ENCODE measurements around the gene TNRC6C. TPM values are rescaled to one million over a fixed set of nuclear protein-coding genes. Genes with fewer than 3 reads are reported as not detected.

The TNRC6C gene
- total and polyA plus RNA-seq, 4 donors, result 2.2 to 25.9 (median 13.8) TPM

- peaks cover 0 to 71% (median 1%) of the 10 kb centered on the region in 4 donors for H3K36me3 ChIP-seq (ENCODE audit: control insufficient read depth in 4 of 4, insufficient read depth in 4 of 4, low read length in 4 of 4)
- WGBS, 2 donors, result 80 to 86% methylated on average over 20 to 23 of the region's 23 CpGs
- no peak for DNase-seq
Measured at GRCh38 chr17:78122216-78122930, 163.9 kb downstream of the TNRC6C start.

GRCh38 chr17:78122931-78123249, 164.4 kb downstream of the TNRC6C start:
- Histone ChIP-seq H3K4me3 (no peak overlapping the region), H3K27me3 (ENCODE audit: control insufficient read depth in 3 of 3, insufficient read depth in 3 of 3, low read length in 2 of 3) (no peaks in the 10 kb centered on the region), H3K36me3 (ENCODE audit: control insufficient read depth in 4 of 4, insufficient read depth in 4 of 4, low read length in 4 of 4) (peaks cover 0 to 67% (median 1%) of the 10 kb centered on the region in 4 donors), H3K9ac (ENCODE audit: insufficient read depth in 1 of 2, low read length in 2 of 2) (no peak overlapping the region), H3K4me1 (ENCODE audit: control insufficient read depth in 5 of 5, insufficient read depth in 5 of 5, low read length in 5 of 5) (peaks cover 3 to 30% (median 15%) of the 10 kb centered on the region in 5 donors), H3K27ac (ENCODE audit: low read depth in 1 of 2, low read length in 1 of 2) (no peak overlapping the region), H3K9me3 (ENCODE audit: control insufficient read depth in 4 of 4, insufficient read depth in 3 of 4, low read length in 3 of 4) (no peaks in the 10 kb centered on the region)
- no peak for TF ChIP-seq CTCF (IDR thresholded peaks at IDR 0.05; ENCODE audit: control extremely low read depth, extremely low read depth)
- 91 to 94% methylated on average over 4 of the region's 4 CpGs for WGBS, 2 donors
- no peak for DNase-seq
- no peak for ATAC-seq (ENCODE audit: insufficient read depth, low FRiP score)

More at GRCh38 chr17:78122216-78122930, 163.9 kb downstream of the TNRC6C start:
- Histone ChIP-seq H3K27ac (ENCODE audit: low read depth in 1 of 2, low read length in 1 of 2) (no peak overlapping the region), H3K4me1 (ENCODE audit: control insufficient read depth in 5 of 5, insufficient read depth in 5 of 5, low read length in 5 of 5) (peaks cover 3 to 28% (median 16%) of the 10 kb centered on the region in 5 donors), H3K4me3 (no peak overlapping the region), H3K9me3 (ENCODE audit: control insufficient read depth in 4 of 4, insufficient read depth in 3 of 4, low read length in 3 of 4) (no peaks in the 10 kb centered on the region), H3K9ac (ENCODE audit: insufficient read depth in 1 of 2, low read length in 2 of 2) (no peak overlapping the region), H3K27me3 (ENCODE audit: control insufficient read depth in 3 of 3, insufficient read depth in 3 of 3, low read length in 2 of 3) (no peaks in the 10 kb centered on the region)
- no peak for TF ChIP-seq CTCF (IDR thresholded peaks at IDR 0.05; ENCODE audit: control extremely low read depth, extremely low read depth)
- ATAC-seq (ENCODE audit: insufficient read depth, low FRiP score), result no peak

GRCh38 chr17:78123258-78123929, 164.9 kb downstream of the TNRC6C start:
- TF ChIP-seq CTCF (IDR thresholded peaks at IDR 0.05; ENCODE audit: control extremely low read depth, extremely low read depth), result no peak
- no peaks in the 10 kb centered on the region for H3K9me3 ChIP-seq (ENCODE audit: control insufficient read depth in 4 of 4, insufficient read depth in 3 of 4, low read length in 3 of 4)
- H3K36me3 ChIP-seq (ENCODE audit: control insufficient read depth in 4 of 4, insufficient read depth in 4 of 4, low read length in 4 of 4), result peaks cover 0 to 66% (median 1%) of the 10 kb centered on the region in 4 donors
- no peak for ATAC-seq (ENCODE audit: insufficient read depth, low FRiP score)
- no peak for DNase-seq
- peaks cover 3 to 30% (median 13%) of the 10 kb centered on the region in 5 donors for H3K4me1 ChIP-seq (ENCODE audit: control insufficient read depth in 5 of 5, insufficient read depth in 5 of 5, low read length in 5 of 5)
- no peak overlapping the region for H3K27ac ChIP-seq (ENCODE audit: low read depth in 1 of 2, low read length in 1 of 2)
- WGBS, 2 donors, result 97 to 99% methylated on average over 5 of the region's 5 CpGs
- H3K4me3 ChIP-seq, result no peak overlapping the region
- H3K9ac ChIP-seq (ENCODE audit: insufficient read depth in 1 of 2, low read length in 2 of 2), result no peak overlapping the region
- no peaks in the 10 kb centered on the region for H3K27me3 ChIP-seq (ENCODE audit: control insufficient read depth in 3 of 3, insufficient read depth in 3 of 3, low read length in 2 of 3)

Measured in lung (tissue), 12 donors.